B cell (primary cell): ENCODE measurements around the gene SFXN5. TPM values are rescaled to one million over a fixed set of nuclear protein-coding genes. Genes with fewer than 3 reads are reported as not detected.

Experiments
- ATAC-seq: fragments of 200-7000 bp; cut with Tn5 transposase; one replicate; pipeline ENCODE4 v1.10.0; 2021; ENCODE audit warnings: low read depth, mild to moderate bottlenecking, moderate number of reproducible peaks, moderate library complexity
- CTCF ChIA-PET: fragments of 350-600 bp; sonication (Branson Sonifier 250); formaldehyde crosslinking; loops from one replicate; lab custom pipeline; 2021; ENCODE audit warnings: antibody characterized with exemption, inconsistent platforms; lab: Charles Lee
- POLR2A ChIA-PET: fragments of 350-600 bp; sonication (Branson Sonifier 250); formaldehyde crosslinking; loops from one replicate; lab custom pipeline; 2021; ENCODE audit warnings: antibody characterized with exemption; lab: Charles Lee
- DNase-seq: peaks from one replicate; pipeline ENCODE4 v3.0.0; 2013
- H2AFZ ChIP-seq: 2 replicates; pipeline ENCODE4 v1.6.1; 2012; ENCODE audit warnings: mild to moderate bottlenecking, low read depth, low read length; ENCODE audit not compliant: insufficient read depth, poor library complexity, severe bottlenecking
- H3K27ac ChIP-seq, 2 donors: 1 replicate in 1 of 2; 2 replicates in 1 of 2; pipeline ENCODE4 v1.5.1; 2012 to 2013; ENCODE audit warnings: low read length in 2 of 2, mild to moderate bottlenecking in 2 of 2, moderate library complexity in 1 of 2
- H3K27me3 ChIP-seq, 4 experiments: fragments of 200-600 bp in 1 of 4; sonication (generic) in 1 of 4; replicated peaks in 1 of 4; 1 replicate in 2 of 4; 2 replicates in 2 of 4; pipeline versions ENCODE4 v1.6.1 to v1.7.0; 2013 to 2016; ENCODE audit warnings: low read length in 3 of 4, mild to moderate bottlenecking in 2 of 4, mixed read lengths in 1 of 4, moderate library complexity in 1 of 4; ENCODE audit not compliant: insufficient read depth in 4 of 4, control insufficient read depth in 3 of 4; ENCODE audit errors: control extremely low read depth in 1 of 4
- H3K36me3 ChIP-seq, 2 experiments: replicated peaks in 1 of 2; 1 replicate in 1 of 2; 2 replicates in 1 of 2; pipeline versions ENCODE4 v1.6.1 to v1.7.1; 2013; ENCODE audit warnings: low read length in 1 of 2; ENCODE audit not compliant: insufficient read depth in 2 of 2, control insufficient read depth in 1 of 2; ENCODE audit errors: control extremely low read depth in 1 of 2, extremely low read depth in 1 of 2
- H3K4me1 ChIP-seq, 2 donors: fragments of 200-600 bp in 1 of 2; sonication (generic) in 1 of 2; 1 replicate in 1 of 2; 2 replicates in 1 of 2; pipeline versions ENCODE4 v1.5.1 to v1.6.1; 2013 to 2017; ENCODE audit warnings: low read length in 2 of 2; ENCODE audit not compliant: control insufficient read depth in 2 of 2, insufficient read depth in 2 of 2
- H3K4me2 ChIP-seq: replicated peaks from 2 replicates; pipeline ENCODE3; 2012; ENCODE audit warnings: mild to moderate bottlenecking, low read depth, low read length; ENCODE audit not compliant: poor library complexity, severe bottlenecking
- H3K4me3 ChIP-seq, 5 experiments: fragments of 200-600 bp in 1 of 5; sonication (generic) in 1 of 5; 1 replicate in 3 of 5; 2 replicates in 2 of 5; pipeline versions ENCODE4 v1.5.1 to v1.7.0; 2011 to 2016; ENCODE audit warnings: low read length in 4 of 5, mild to moderate bottlenecking in 4 of 5, low read depth in 2 of 5, control low read depth in 1 of 5, moderate library complexity in 1 of 5; ENCODE audit not compliant: insufficient read depth in 1 of 5; ENCODE audit errors: control extremely low read depth in 1 of 5, extremely low read depth in 1 of 5
- H3K79me2 ChIP-seq: fragments of 200-600 bp; sonication (generic); one replicate; pipeline ENCODE4 v1.6.0; 2016; ENCODE audit warnings: low read length; ENCODE audit not compliant: control insufficient read depth, insufficient read depth
- H3K9ac ChIP-seq: fragments of 200-600 bp; sonication (generic); 2 replicates; pipeline ENCODE4 v1.6.1; 2017; ENCODE audit warnings: mild to moderate bottlenecking, low read length, moderate library complexity
- H3K9me3 ChIP-seq, 3 donors: one replicate each; pipeline versions ENCODE4 v1.6.1 to v1.7.1; 2013; ENCODE audit warnings: low read length in 2 of 3; ENCODE audit not compliant: control insufficient read depth in 2 of 3, insufficient read depth in 1 of 3; ENCODE audit errors: control extremely low read depth in 1 of 3
- H4K20me1 ChIP-seq: 2 replicates; pipeline ENCODE4 v1.6.0; 2012; ENCODE audit warnings: mild to moderate bottlenecking, low read length; ENCODE audit not compliant: insufficient read depth, control insufficient read depth, poor library complexity, severe bottlenecking
- H3K27ac Mint-ChIP-seq: one replicate; pipeline ENCODE4 v1.8.0; 2021; ENCODE audit warnings: mixed read lengths
- H3K27me3 Mint-ChIP-seq: one replicate; pipeline ENCODE4 v1.8.0; 2021; ENCODE audit warnings: mixed read lengths
- H3K4me1 Mint-ChIP-seq: one replicate; pipeline ENCODE4 v1.8.0; 2021; ENCODE audit warnings: mixed read lengths
- H3K4me3 Mint-ChIP-seq: one replicate; pipeline ENCODE4 v1.8.0; 2021; ENCODE audit warnings: mixed read lengths
- H3K9me3 Mint-ChIP-seq: one replicate; pipeline ENCODE4 v1.8.0; 2022; ENCODE audit warnings: mixed read lengths; ENCODE audit not compliant: insufficient read depth
- EZH2 ChIP-seq: IDR thresholded peaks from 2 replicates; pipeline ENCODE4 v1.6.1; 2012; ENCODE audit warnings: borderline replicate concordance, low read depth, mild to moderate bottlenecking, moderate library complexity, low read length; ENCODE audit not compliant: insufficient read depth, poor library complexity, severe bottlenecking
- WGBS: methylation state at CpG from one replicate; pipeline ENCODE4 v1.1.5; 2013; ENCODE audit warnings: missing lambda C conversion rate; ENCODE audit not compliant: insufficient coverage; 5-methylcytosine and 5-hydroxymethylcytosine counted together
- intact Hi-C: fragments of 100-400 bp; cut with micrococcal nuclease; formaldehyde crosslinking; loops from one replicate; pipeline ENCODE4 v1.10.0; 2022
- polyA plus RNA-seq: library from polyadenylated mRNA; depleted of rRNA; stranded (reverse); fragments of >200 nt; gene quantifications from 2 replicates; pipeline ENCODE4 v1.2.3, GENCODE V29; 2012
- total RNA-seq, 2 donors: library from RNA; stranded (reverse); fragments of 120-200 nt in 1 of 2; gene quantifications; 1 replicate in 1 of 2; 2 replicates in 1 of 2; pipeline versions ENCODE4 v1.2.3 to v1.2.4, GENCODE V29; 2013 to 2022
- TF ChIP-seq, protein P1 (sequence below): fragments of 200-600 bp; IDR thresholded peaks from one replicate; pipeline ENCODE4 v1.8.0; 2022; ENCODE audit warnings: antibody characterized with exemption, mild to moderate bottlenecking

SFXN5 gene
- total and polyA plus RNA-seq, 2 donors (not counting 1 experiment from before 2014, with no cell fraction given), result 8.0 to 16.9 TPM

DNA sequence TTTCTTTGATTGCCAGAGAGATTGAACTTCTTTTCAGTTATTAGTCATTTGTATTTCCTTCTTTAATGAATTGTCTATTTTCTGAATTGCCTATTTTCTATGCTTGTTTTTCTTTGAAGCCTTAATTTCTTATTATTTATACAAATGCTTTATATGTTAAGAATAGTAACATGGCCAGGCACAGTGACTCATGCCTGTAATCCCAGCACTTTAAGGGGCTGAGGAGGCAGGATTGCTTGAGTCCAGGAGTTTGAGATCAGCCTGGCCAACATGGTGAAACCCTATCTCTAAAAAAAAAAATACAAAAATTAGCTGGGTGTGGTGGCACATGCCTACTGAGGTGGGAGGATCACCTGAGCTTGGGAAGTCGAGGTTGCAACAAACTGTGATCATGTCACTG is 45.9 kb upstream of the SFXN5 start:
- H3K27me3 ChIP-seq, result peaks cover 0 to 4% (median 0%) of the 10 kb centered on the region in 4 experiments
- Mint-ChIP-seq H3K27me3 (peaks cover 15% of the 10 kb centered on the region), H3K4me3 (no peak overlapping the region), H3K27ac (no peak overlapping the region), H3K4me1 (peaks cover 1% of the 10 kb centered on the region), H3K9me3 (no peaks in the 10 kb centered on the region)
- ATAC-seq (no peak), DNase-seq (no peak)
- no peaks in the 10 kb centered on the region for H3K36me3 ChIP-seq
- no peaks in the 10 kb centered on the region for H3K9me3 ChIP-seq
- POLR2A ChIA-PET, result no interaction called here
- H3K27ac ChIP-seq, result no peak overlapping the region
- TF ChIP-seq, protein P1, sequence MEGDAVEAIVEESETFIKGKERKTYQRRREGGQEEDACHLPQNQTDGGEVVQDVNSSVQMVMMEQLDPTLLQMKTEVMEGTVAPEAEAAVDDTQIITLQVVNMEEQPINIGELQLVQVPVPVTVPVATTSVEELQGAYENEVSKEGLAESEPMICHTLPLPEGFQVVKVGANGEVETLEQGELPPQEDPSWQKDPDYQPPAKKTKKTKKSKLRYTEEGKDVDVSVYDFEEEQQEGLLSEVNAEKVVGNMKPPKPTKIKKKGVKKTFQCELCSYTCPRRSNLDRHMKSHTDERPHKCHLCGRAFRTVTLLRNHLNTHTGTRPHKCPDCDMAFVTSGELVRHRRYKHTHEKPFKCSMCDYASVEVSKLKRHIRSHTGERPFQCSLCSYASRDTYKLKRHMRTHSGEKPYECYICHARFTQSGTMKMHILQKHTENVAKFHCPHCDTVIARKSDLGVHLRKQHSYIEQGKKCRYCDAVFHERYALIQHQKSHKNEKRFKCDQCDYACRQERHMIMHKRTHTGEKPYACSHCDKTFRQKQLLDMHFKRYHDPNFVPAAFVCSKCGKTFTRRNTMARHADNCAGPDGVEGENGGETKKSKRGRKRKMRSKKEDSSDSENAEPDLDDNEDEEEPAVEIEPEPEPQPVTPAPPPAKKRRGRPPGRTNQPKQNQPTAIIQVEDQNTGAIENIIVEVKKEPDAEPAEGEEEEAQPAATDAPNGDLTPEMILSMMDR, result no peak
- no peak for TF ChIP-seq EZH2
- no peak overlapping the region for H3K4me3 ChIP-seq
- intact Hi-C loops, result no loop called here
- no peak overlapping the region for H3K9ac ChIP-seq
- WGBS, result 71% methylated on average over 1 of the region's 1 CpG
- H4K20me1 ChIP-seq, result no peaks in the 10 kb centered on the region
- H3K4me2 ChIP-seq, result no peak overlapping the region
- H2AFZ ChIP-seq, result no peak overlapping the region
- peaks cover 4 to 5% of the 10 kb centered on the region in 2 donors for H3K4me1 ChIP-seq
- CTCF ChIA-PET, result interaction anchor here (1.2 kb wide), 1 partner anchor 256 kb away, joined by 3 read pairs; no protein-coding TSS in a partner anchor
- H3K79me2 ChIP-seq, result no peaks in the 10 kb centered on the region

- POLR2A ChIA-PET, result no interaction called here
These were observed 44.9 kb upstream of the SFXN5 start for GRCh38 chr2:73116182-73116960.

More at GRCh38 chr2:73116182-73116960, 44.9 kb upstream of the SFXN5 start:
- H3K27ac Mint-ChIP-seq, result no peak overlapping the region
- H3K9ac ChIP-seq, result no peak overlapping the region
- peaks cover 14% of the 10 kb centered on the region in 2 donors for H3K4me1 ChIP-seq
- H2AFZ ChIP-seq, result no peak overlapping the region
- CTCF ChIA-PET, result interaction anchor here (1.2 kb wide), 1 partner anchor 255 kb away, joined by 3 read pairs; no protein-coding TSS in a partner anchor
- H3K9me3 ChIP-seq, result peaks cover 0 to 8% (median 0%) of the 10 kb centered on the region in 3 donors
- H3K4me1 Mint-ChIP-seq, result peaks cover 7% of the 10 kb centered on the region
- H3K9me3 Mint-ChIP-seq, result no peaks in the 10 kb centered on the region
- no peaks in the 10 kb centered on the region for H3K79me2 ChIP-seq
- TF ChIP-seq, protein P1, result no peak
- no peak for TF ChIP-seq EZH2
- H3K4me3 ChIP-seq, result no peak overlapping the region
- H3K4me2 ChIP-seq, result no peak overlapping the region
- H3K4me3 Mint-ChIP-seq, result no peak overlapping the region
- DNase-seq (no peak), ATAC-seq (no peak)
- H3K27me3 Mint-ChIP-seq, result peaks cover 18% of the 10 kb centered on the region
- intact Hi-C loops, result no loop called here
- H3K27ac ChIP-seq, result no peak overlapping the region
- WGBS, result 80% methylated on average over 5 of the region's 8 CpGs
- H3K36me3 ChIP-seq, result no peaks in the 10 kb centered on the region
- H4K20me1 ChIP-seq, result no peaks in the 10 kb centered on the region
- peaks cover 0 to 13% (median 4%) of the 10 kb centered on the region in 4 experiments for H3K27me3 ChIP-seq
